SK-MEL-5 (cell line): ENCODE results near the gene PVR. TPM values are rescaled to one million over a fixed set of nuclear protein-coding genes. Genes with fewer than 3 reads are reported as not detected.
"Not testable (repeated sequence)": the region's sequence is repeated elsewhere in the genome, so short reads cannot be mapped to it uniquely, and the experiment has no call there.

Source experiments
- DNase-seq: peaks from one replicate; pipeline ENCODE4 v3.0.0-alpha.2; 2016; ENCODE audit warnings: low read depth, low spot score
- in situ Hi-C: cut with HindIII; loops from 2 replicates; pipeline ENCODE4 v1.10.0; 2016; ENCODE audit warnings: low sequenced_read_pairs, high pct_unique_total_duplicates, low pct_unique_long_range_greater_than_20kb
- total RNA-seq: library from RNA; depleted of rRNA; stranded (reverse); fragments of >200 nt; shearing (Covaris generic); gene quantifications from 2 replicates; pipeline ENCODE4 v1.2.3, GENCODE V29; 2014

The PVR gene
- total RNA-seq, 1 experiment from 2014 or later, result 56.0 TPM

DNA sequence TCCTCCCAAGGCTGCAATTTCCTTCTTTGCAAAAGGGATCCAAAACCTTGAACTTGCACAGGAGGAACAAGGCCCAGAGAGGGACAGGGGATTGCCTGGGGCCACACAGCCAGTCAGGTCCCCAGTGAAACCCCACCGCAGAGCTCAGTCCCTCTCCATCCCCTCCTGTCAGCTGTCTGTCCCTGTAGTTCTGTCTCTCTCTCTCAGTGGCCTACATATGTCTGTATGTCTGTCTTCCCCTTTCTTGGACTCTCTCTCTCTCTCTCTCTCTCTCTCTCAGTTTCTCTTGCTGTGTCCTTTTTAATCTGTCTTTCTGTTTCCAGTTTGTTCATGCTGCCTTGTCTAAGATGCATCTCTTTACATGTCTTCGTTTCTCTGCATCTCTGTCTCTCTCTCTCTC lies 39.1 kb downstream of the PVR start:
- in situ Hi-C loops, result no loop called here
- DNase-seq, result no peak

- no peak for DNase-seq
- in situ Hi-C loops, result no loop called here
These were observed 39.9 kb downstream of the PVR start for GRCh38 chr19:44683434-44684210.

GRCh38 chr19:44684396-44684795 lies 40.7 kb downstream of the PVR start:
- DNase-seq, in situ Hi-C loops: not testable (repeated sequence)

DNA sequence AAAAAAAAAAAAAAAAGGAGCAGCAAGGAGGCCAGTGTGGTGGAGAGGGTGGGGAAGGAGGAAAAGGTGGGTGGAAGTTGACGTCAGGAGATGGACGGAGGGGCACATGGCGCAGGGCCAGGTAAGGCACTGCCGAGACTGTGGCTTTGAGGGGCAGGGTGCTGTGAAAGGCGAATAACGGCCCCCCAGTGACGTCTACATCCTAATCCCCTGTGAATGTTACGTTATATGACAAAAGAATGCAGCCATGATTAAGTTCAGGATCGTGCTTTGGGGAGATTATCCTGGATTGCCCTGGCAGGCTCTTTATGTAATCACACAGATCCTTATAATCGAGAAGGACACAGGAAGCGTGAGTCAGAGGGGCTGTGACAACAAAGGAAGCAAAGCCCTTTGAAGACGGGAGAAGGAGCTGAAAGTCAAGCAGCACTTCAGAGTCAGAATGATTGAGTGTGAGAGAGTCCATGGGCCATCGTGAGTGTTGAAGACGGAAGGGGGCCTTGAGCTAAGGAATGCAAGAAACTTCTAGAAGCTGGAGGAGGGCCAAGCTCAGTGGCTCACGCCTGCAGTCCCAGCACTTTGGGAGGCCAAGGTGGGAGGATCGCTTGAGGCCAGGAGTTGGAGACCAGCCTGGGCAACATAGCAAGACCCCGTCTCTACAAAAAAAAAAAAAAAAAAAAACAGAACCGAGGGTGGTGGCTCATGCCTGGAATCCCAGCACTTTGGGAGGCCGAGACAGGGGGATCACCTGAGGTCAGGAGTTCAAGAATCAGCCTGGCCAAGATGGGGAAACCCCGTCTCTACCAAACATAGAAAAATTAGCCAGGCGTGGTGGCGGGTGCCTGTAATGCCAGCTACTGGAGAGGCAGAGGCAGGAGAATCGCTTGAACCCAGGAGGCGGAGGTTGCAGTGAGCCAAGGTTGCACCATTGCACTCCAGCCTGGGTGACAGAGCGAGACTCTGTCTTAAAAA lies 41.5 kb downstream of the PVR start:
- peak; percentile 59 for DNase-seq
- in situ Hi-C loops, result no loop called here

DNA sequence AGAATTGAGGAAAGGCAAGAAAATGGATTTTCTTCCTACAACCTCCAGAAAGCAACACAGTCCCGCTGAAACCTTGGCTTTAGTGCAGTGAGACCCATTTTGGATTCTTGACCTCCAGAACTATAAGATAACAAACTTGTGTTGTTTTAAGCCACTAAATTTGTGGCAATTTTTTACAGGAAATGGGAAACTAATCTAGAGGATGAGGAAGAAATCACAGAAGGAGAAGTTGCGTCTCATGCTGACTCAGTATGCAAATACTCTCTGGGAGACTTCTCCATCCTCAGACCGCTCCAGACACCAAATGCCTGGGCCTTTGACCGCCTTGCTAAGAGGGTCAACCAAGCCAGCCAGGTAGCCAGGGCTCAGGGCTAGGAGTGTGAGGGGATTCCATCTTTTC lies 42.2 kb downstream of the PVR start:
- no peak for DNase-seq
- in situ Hi-C loops, result no loop called here

GRCh38 chr19:44686896-44687295 lies 43.2 kb downstream of the PVR start:
- in situ Hi-C loops, result no loop called here
- no peak for DNase-seq

GRCh38 chr19:44687888-44688287 lies 44.2 kb downstream of the PVR start:
- in situ Hi-C loops, result no loop called here

GRCh38 chr19:44689290-44690130 lies 45.8 kb downstream of the PVR start:
- peak; percentile 66 for DNase-seq

More at GRCh38 chr19:44687888-44688287, 44.2 kb downstream of the PVR start:
- DNase-seq, result no peak

GRCh38 chr19:44690131-44690440 lies 46.4 kb downstream of the PVR start:
- no peak for DNase-seq
- in situ Hi-C loops, result no loop called here

More at GRCh38 chr19:44689290-44690130, 45.8 kb downstream of the PVR start:
- in situ Hi-C loops, result no loop called here

DNA sequence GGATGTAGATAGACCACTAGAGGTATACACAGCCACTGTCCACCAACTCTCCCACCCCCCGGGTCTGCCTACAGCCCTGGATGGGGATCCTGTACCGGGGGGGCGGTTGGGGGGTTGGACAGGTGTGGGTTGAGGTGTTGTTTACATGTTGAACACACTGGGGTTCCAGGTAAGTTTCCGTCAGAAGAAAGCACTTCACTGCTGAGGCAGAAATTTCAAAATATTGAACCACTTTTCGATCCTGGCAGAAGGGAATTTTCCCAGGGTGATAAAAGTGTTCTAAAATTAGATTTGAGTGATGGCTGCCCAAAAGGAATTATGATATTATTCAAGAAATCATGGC lies 48.6 kb downstream of the PVR start:
- in situ Hi-C loops, result no loop called here
- no peak for DNase-seq

DNA sequence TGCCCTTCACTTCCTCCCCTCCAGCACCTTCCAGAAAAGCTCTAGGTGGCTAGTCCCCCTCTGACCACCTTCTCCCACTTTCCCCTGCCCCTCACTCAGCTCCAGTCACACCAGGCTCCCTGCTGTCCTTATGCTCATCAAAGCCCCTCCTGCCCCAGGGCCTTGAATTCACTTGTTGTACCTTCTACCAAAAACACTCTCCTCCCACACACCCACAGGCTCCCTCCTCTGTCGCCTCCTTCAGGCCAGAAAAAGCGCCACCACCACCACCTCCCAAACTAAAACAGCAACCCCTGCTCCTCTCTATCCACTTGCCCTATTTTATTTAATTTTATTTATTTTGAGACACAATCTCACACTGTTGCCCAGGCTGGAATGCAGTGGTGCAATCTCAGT lies 50.5 kb downstream of the PVR start:
- in situ Hi-C loops, result no loop called here
- peak; percentile 20 for DNase-seq

DNA sequence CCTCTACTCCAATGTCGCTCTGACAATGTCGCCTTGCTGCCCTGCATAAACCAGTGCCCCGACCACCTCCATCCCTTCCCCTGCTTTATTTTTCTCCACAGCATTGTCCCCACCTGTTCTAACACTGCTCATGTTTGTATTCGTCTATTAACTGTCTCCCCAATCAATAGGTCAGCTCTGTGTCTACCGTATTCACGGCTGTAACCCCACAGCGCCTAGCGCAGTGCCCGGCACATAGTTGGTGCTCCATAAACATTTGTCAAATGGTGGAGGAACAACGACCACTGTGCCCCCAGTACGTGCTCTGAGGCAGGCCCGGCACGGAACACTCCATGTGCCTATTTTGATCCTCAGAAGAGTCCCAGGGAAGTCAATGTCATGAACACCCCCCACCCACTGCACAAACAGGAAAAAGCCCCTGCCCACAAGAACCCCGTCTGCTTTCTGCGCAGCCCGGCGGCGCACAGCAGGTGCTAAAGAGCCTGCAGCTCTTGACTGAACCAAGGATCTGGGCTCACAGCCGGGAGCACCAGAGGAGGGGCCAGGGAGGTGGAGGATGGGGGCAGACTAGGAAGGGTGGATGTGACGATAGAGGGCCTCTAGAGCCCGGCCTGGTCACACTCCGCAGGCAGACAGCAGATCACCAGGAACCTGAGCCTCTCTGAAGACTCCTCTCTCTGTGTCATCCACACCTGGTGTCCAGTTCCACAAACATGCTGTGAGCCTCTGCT lies 53.4 kb downstream of the PVR start:
- in situ Hi-C loops, result no loop called here

DNA sequence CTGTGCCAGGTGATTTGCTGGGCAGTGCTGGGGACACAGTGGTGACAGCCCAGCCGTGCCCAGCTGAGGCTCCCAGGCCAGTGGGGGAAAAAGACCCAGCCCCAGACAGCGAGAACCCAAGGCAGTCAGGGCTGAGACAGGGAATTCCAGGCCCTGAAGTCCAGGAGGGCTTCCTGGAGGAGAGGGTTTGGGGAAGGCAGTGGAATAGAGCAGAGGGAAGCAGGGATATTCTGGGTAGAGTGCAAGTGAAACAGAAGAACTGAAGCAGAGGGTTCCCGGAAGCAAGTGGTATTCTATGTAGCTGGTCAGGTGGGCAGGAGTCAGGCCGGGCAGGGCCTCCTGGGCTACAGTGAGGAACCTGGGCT lies 53.9 kb downstream of the PVR start:
- in situ Hi-C loops, result no loop called here

More for the DNA sequence above, 53.4 kb downstream of the PVR start:
- DNase-seq, result no peak

GRCh38 chr19:44698492-44699201 lies 54.9 kb downstream of the PVR start, which contains the start of gene CEACAM16:
Gene CEACAM16 (plus strand): TSS chr19:44699151. CDS start chr19:44701457, 2,306 bp downstream.
- DNase-seq, result no peak
- in situ Hi-C loops, result no loop called here

More for the DNA sequence above, 53.9 kb downstream of the PVR start:
- no peak for DNase-seq

DNA sequence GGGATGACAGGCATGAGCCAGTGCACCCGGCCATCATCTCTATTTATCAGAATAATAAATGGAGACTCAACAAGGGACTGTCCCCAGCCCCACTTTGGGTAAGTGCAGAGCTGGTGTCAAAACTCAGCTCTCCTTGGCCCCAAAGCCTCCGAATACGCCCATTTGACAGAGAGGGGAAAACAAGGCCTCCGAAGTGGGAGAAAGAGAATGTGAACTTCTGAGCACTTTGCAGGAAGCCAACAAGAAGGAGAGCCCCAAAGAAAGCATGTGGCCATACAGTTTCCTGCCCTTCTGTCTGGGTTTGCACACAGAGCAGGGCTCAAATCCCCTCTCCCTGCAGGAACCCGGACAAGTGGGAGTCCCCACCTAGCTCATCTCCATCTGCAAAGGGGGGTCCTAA lies 56.8 kb downstream of the PVR start:
- no peak for DNase-seq
- in situ Hi-C loops, result no loop called here

DNA sequence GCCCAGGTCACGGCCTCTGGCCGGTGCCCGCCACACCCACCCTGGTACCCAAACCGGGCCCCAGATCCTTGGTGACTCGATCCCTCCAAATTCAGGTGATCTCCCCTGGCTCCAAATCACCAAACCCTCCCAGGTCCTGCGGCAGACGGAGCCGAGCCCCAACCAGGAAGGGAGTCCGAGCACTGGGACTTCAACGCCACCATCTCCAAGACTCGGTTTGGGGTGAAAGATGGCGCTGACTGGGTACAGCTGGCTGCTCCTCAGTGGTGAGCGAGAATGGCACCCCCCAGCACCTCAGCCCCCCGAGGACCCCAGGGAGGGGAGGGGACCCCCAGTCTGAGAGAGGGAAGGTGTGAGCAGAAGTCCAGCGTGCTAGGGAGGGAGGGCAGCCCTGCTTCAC lies 57.5 kb downstream of the PVR start:
- in situ Hi-C loops, result no loop called here
- no peak for DNase-seq
